HG03469 (cell line): ENCODE results near the gene MNX1.
A peak's percentile ranks its signal among the peaks of the same experiment; 100 is the strongest.

Experiments used
- ATAC-seq: cut with Tn5 transposase; IDR thresholded peaks from one replicate; pipeline ENCODE4 v1.9.1; 2021; ENCODE audit warnings: mild to moderate bottlenecking, moderate library complexity, moderate number of reproducible peaks; ENCODE audit not compliant: unreplicated experiment

MNX1 gene

GRCh38 chr7:157016352-157017041 lies 6.0 kb upstream of the MNX1 start:
- ATAC-seq, result peak; percentile 63

GRCh38 chr7:157016024-157016351 lies 5.5 kb upstream of the MNX1 start:
- ATAC-seq, result no peak

GRCh38 chr7:157014635-157015555 lies 4.4 kb upstream of the MNX1 start:
- no peak for ATAC-seq

- no peak for ATAC-seq
Observed at GRCh38 chr7:157013602-157014549, 3.4 kb upstream of the MNX1 start.

- ATAC-seq, result no peak
Observed at GRCh38 chr7:157013101-157013500, 2.6 kb upstream of the MNX1 start.

GRCh38 chr7:157012113-157012547 lies 1.7 kb upstream of the MNX1 start:
- ATAC-seq, result no peak

GRCh38 chr7:157011333-157012112 lies 1.1 kb upstream of the MNX1 start:
- ATAC-seq, result no peak

- peak; percentile 23 for ATAC-seq
Observed at GRCh38 chr7:157009778-157010587, 480 bp downstream of the MNX1 start.

- ATAC-seq, result peak; percentile 22
Observed at GRCh38 chr7:157009170-157009777, 1.2 kb downstream of the MNX1 start.

GRCh38 chr7:157008206-157009169 lies 2.0 kb downstream of the MNX1 start:
- no peak for ATAC-seq

GRCh38 chr7:157007470-157008066 lies 2.9 kb downstream of the MNX1 start:
- no peak for ATAC-seq

- no peak for ATAC-seq
Observed at GRCh38 chr7:157006829-157007469, 3.5 kb downstream of the MNX1 start.

- no peak for ATAC-seq
Observed at GRCh38 chr7:157006205-157006747, 4.2 kb downstream of the MNX1 start.

- no peak for ATAC-seq
Observed at GRCh38 chr7:157005456-157006204, 4.8 kb downstream of the MNX1 start.

GRCh38 chr7:157004521-157005455 lies 5.7 kb downstream of the MNX1 start:
- ATAC-seq, result no peak
